ENCODE results near the gene CDC42BPB. TPM values are rescaled to one million over a fixed set of nuclear protein-coding genes. Genes with fewer than 3 reads are reported as not detected.

Gene CDC42BPB
- total RNA-seq, 4 donors from 2014 or later: 93.9 to 132 (median 110) TPM

DNA sequence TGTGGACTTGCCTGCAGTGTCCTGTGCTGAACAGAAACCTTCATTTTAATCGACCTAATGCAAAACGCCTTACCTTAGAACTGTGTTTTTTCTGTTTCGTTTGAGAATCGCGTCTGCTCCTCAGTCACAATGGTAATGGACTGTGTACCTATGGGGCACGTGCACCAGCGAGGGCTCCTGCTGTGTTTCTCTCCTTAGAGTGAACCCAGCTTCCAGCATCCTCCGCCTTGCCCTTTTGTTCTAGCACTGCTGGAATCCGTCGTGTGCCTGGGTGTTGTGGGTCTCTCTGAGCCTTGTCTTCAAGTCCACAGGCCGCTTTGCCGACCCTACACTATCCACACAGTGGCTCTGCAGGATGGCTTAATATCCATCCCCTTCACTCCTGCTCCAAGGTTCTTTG lies 131.2 kb downstream of the CDC42BPB start:
- Histone ChIP-seq H3K4me3 (no peak overlapping the region), H3K27me3 (peaks cover 17 to 85% (median 50%) of the 10 kb centered on the region in 4 donors), H3K4me1 (peaks cover 38 to 51% (median 49%) of the 10 kb centered on the region in 4 donors), H3K9me3 (no peaks in the 10 kb centered on the region), H3K36me3 (no peaks in the 10 kb centered on the region), H3K27ac (replicated peaks in 1 of 4) (no peak overlapping the region)
- WGBS: 77% methylated on average over 12 of the region's 12 CpGs
- intact Hi-C loops (cut with DNase I): no loop called here
- DNase-seq (ENCODE audit: extremely low spot score): no peak
- no peak for TF ChIP-seq EP300 (IDR thresholded peaks at IDR 0.05)
- no peak for TF ChIP-seq POLR2AphosphoS5 (IDR thresholded peaks at IDR 0.05)
- TF ChIP-seq, protein P1, sequence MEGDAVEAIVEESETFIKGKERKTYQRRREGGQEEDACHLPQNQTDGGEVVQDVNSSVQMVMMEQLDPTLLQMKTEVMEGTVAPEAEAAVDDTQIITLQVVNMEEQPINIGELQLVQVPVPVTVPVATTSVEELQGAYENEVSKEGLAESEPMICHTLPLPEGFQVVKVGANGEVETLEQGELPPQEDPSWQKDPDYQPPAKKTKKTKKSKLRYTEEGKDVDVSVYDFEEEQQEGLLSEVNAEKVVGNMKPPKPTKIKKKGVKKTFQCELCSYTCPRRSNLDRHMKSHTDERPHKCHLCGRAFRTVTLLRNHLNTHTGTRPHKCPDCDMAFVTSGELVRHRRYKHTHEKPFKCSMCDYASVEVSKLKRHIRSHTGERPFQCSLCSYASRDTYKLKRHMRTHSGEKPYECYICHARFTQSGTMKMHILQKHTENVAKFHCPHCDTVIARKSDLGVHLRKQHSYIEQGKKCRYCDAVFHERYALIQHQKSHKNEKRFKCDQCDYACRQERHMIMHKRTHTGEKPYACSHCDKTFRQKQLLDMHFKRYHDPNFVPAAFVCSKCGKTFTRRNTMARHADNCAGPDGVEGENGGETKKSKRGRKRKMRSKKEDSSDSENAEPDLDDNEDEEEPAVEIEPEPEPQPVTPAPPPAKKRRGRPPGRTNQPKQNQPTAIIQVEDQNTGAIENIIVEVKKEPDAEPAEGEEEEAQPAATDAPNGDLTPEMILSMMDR (IDR thresholded peaks at IDR 0.05): no peak
- TF ChIP-seq POLR2A (IDR thresholded peaks at IDR 0.05; ENCODE audit: low read depth): no peak

GRCh38 chr14:102925646-102926045 lies 131.7 kb downstream of the CDC42BPB start:
- H3K4me3 ChIP-seq: no peak overlapping the region
- intact Hi-C loops (cut with DNase I): no loop called here
- no peaks in the 10 kb centered on the region for H3K9me3 ChIP-seq
- DNase-seq (ENCODE audit: extremely low spot score): no peak
- H3K36me3 ChIP-seq: no peaks in the 10 kb centered on the region
- no peak for TF ChIP-seq POLR2AphosphoS5 (IDR thresholded peaks at IDR 0.05)
- peaks cover 38 to 48% (median 46%) of the 10 kb centered on the region in 4 donors for H3K4me1 ChIP-seq
- no peak overlapping the region for H3K27ac ChIP-seq (replicated peaks in 1 of 4)
- 78% methylated on average over 11 of the region's 11 CpGs for WGBS
- H3K27me3 ChIP-seq: peaks cover 17 to 80% (median 47%) of the 10 kb centered on the region in 4 donors

GRCh38 chr14:102924632-102925588 lies 132.4 kb downstream of the CDC42BPB start:
- DNase-seq (ENCODE audit: extremely low spot score): no peak
- Histone ChIP-seq H3K27me3 (peaks cover 12 to 77% (median 39%) of the 10 kb centered on the region in 4 donors), H3K9me3 (no peaks in the 10 kb centered on the region), H3K27ac (replicated peaks in 1 of 4) (no peak overlapping the region), H3K4me1 (peaks cover 32 to 41% (median 38%) of the 10 kb centered on the region in 4 donors), H3K4me3 (no peak overlapping the region), H3K36me3 (no peaks in the 10 kb centered on the region)
- intact Hi-C loops (cut with DNase I): no loop called here
- TF ChIP-seq, protein P1 (IDR thresholded peaks at IDR 0.05): no peak
- TF ChIP-seq POLR2A (IDR thresholded peaks at IDR 0.05; ENCODE audit: low read depth): no peak
- no peak for TF ChIP-seq EP300 (IDR thresholded peaks at IDR 0.05)
- no peak for TF ChIP-seq POLR2AphosphoS5 (IDR thresholded peaks at IDR 0.05)
- WGBS: 89% methylated on average over 12 of the region's 25 CpGs

- intact Hi-C loops (cut with DNase I): no loop called here
Observed at GRCh38 chr14:102923925-102924486, 133.3 kb downstream of the CDC42BPB start.

More at GRCh38 chr14:102923925-102924486, 133.3 kb downstream of the CDC42BPB start:
- peaks cover 23 to 32% (median 29%) of the 10 kb centered on the region in 4 donors for H3K4me1 ChIP-seq
- TF ChIP-seq, protein P1 (IDR thresholded peaks at IDR 0.05): no peak
- TF ChIP-seq POLR2A (IDR thresholded peaks at IDR 0.05; ENCODE audit: low read depth) (no peak), EP300 (IDR thresholded peaks at IDR 0.05) (no peak), POLR2AphosphoS5 (IDR thresholded peaks at IDR 0.05) (no peak)
- peaks cover 3 to 68% (median 30%) of the 10 kb centered on the region in 4 donors for H3K27me3 ChIP-seq
- H3K9me3 ChIP-seq: no peaks in the 10 kb centered on the region
- no peak overlapping the region for H3K27ac ChIP-seq (replicated peaks in 1 of 4)
- WGBS: 76% methylated on average over 4 of the region's 11 CpGs
- H3K4me3 ChIP-seq: no peak overlapping the region
- no peaks in the 10 kb centered on the region for H3K36me3 ChIP-seq
- DNase-seq (ENCODE audit: extremely low spot score): no peak

Measured in esophagus muscularis mucosa (tissue), 4 donors.